ENCODE results near the gene RAB40B. TPM values are rescaled to one million over a fixed set of nuclear protein-coding genes. Genes with fewer than 3 reads are reported as not detected.

RAB40B gene
- total and polyA plus RNA-seq, 11 donors = 10.9 to 37.7 (median 21.9) TPM

- no peaks in the 10 kb centered on the region for H3K36me3 ChIP-seq
- no peaks in the 10 kb centered on the region for H3K9me3 ChIP-seq
- H3K27ac ChIP-seq = peak overlapping the region in 11 of 12 donors; percentile 11 to 88 (median 64)
- peak in 1 of 5 donors; percentile 5 for DNase-seq
- no peak for ATAC-seq
- TF ChIP-seq POLR2A (IDR thresholded peaks at IDR 0.05) = no peak
- TF ChIP-seq, protein P1, sequence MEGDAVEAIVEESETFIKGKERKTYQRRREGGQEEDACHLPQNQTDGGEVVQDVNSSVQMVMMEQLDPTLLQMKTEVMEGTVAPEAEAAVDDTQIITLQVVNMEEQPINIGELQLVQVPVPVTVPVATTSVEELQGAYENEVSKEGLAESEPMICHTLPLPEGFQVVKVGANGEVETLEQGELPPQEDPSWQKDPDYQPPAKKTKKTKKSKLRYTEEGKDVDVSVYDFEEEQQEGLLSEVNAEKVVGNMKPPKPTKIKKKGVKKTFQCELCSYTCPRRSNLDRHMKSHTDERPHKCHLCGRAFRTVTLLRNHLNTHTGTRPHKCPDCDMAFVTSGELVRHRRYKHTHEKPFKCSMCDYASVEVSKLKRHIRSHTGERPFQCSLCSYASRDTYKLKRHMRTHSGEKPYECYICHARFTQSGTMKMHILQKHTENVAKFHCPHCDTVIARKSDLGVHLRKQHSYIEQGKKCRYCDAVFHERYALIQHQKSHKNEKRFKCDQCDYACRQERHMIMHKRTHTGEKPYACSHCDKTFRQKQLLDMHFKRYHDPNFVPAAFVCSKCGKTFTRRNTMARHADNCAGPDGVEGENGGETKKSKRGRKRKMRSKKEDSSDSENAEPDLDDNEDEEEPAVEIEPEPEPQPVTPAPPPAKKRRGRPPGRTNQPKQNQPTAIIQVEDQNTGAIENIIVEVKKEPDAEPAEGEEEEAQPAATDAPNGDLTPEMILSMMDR (IDR thresholded peaks at IDR 0.05) = no peak
- WGBS, 4 donors = 88 to 93% (median 90%) methylated on average over 19 of the region's 19 CpGs
- H3K27me3 ChIP-seq = no peaks in the 10 kb centered on the region
- H3K4me1 ChIP-seq = peaks cover 0 to 32% (median 7%) of the 10 kb centered on the region in 12 donors
- intact Hi-C loops (cut with DNase I) = loop anchor here in 1 of 10 donors (10.0 kb wide), 1 partner anchor 94 kb away; no protein-coding TSS in a partner anchor
- H3K4me3 ChIP-seq = no peak overlapping the region
Measured at GRCh38 chr17:82670661-82671450, 27.6 kb downstream of the RAB40B start.

- ATAC-seq (peak; percentile 66 to 94 (median 92)), DNase-seq (peak; percentile 48 to 82 (median 78))
- TF ChIP-seq, protein P1 (IDR thresholded peaks at IDR 0.05) = peak; percentile 45 to 68 (median 56)
- TF ChIP-seq POLR2A (IDR thresholded peaks at IDR 0.05) = no peak
- H3K9me3 ChIP-seq = no peaks in the 10 kb centered on the region
- peaks cover 0 to 23% (median 7%) of the 10 kb centered on the region in 12 donors for H3K4me1 ChIP-seq
- H3K4me3 ChIP-seq = peak overlapping the region in 4 of 12 donors; percentile 10 to 27 (median 22)
- intact Hi-C loops (cut with DNase I) = loop anchor here in 7 of 10 donors (1.0 to 10.0 kb wide), 3 partner anchors 96 to 99 kb away; no protein-coding TSS in a partner anchor
- 43 to 60% (median 46%) methylated on average over 5 to 20 of the region's 20 CpGs for WGBS, 4 donors
- H3K27me3 ChIP-seq = no peaks in the 10 kb centered on the region
- H3K36me3 ChIP-seq = no peaks in the 10 kb centered on the region
- peak overlapping the region in 9 of 12 donors; percentile 11 to 88 (median 63) for H3K27ac ChIP-seq
Measured at GRCh38 chr17:82668631-82669099, 29.8 kb downstream of the RAB40B start.

DNA sequence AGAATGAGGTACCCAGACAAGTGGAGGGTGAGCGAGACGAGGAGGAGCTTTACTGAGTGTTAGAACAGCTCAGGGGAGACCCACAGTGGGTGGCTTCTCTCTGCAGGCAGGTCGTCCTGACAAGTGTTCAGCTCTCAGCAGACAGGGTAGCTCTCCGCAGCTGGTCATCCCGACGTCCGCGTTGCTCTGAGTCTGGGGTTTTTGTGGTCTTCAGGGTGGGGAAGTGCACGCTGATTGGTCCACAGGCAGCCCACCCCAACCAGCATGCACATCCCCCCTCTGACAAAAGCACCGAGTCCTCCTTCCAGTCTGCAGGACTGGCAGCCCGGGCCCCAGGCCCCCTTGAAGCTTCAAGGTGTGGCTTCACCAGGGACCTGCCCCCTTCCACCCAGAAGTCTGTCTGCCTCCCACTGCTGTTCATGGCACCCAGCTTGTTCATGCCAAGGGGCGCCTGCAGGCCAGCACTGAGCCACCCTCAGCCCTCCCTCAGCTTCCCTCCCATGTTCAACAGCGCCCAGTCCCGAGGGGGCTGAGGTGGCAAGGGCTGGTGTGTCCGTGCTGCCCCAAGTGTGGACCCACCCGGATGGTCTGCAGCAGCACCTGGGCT, 30.4 kb downstream of the RAB40B start:
- peaks cover 0 to 23% (median 7%) of the 10 kb centered on the region in 12 donors for H3K4me1 ChIP-seq
- peak overlapping the region in 4 of 12 donors; percentile 11 to 80 (median 56) for H3K27ac ChIP-seq
- no peaks in the 10 kb centered on the region for H3K9me3 ChIP-seq
- no peak overlapping the region for H3K4me3 ChIP-seq
- intact Hi-C loops (cut with DNase I) = loop anchor here in 7 of 10 donors (1.0 to 10.0 kb wide), 3 partner anchors 97 to 99 kb away; no protein-coding TSS in a partner anchor
- DNase-seq (peak in 1 of 5 donors; percentile 47), ATAC-seq (peak in 1 of 4 donors; percentile 1)
- 74 to 85% (median 81%) methylated on average over 14 to 16 of the region's 16 CpGs for WGBS, 4 donors
- no peaks in the 10 kb centered on the region for H3K27me3 ChIP-seq
- peaks cover 0 to 1% (median 0%) of the 10 kb centered on the region in 9 donors for H3K36me3 ChIP-seq
- peak in 1 of 2 donors; percentile 17 for TF ChIP-seq POLR2A (IDR thresholded peaks at IDR 0.05)
- TF ChIP-seq, protein P1 (IDR thresholded peaks at IDR 0.05) = no peak

DNA sequence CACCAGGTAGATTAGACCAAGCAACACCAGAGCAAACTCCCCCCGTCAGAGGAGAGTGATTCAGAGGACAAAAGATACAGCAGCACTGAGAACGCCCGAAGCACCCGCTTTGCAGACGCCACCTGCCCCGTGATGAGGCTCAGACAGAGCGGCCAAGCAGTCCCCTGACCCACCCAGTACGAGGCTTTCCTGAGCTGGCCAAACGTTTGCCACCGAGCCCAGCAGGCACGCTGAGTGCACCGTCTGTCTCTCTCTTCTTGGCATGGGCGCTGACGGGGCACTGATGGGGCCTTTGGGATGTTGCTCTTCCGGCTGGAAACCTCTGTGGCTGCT, 30.9 kb downstream of the RAB40B start:
- whole genome bisulfite sequencing, 4 donors = 90 to 95% (median 92%) methylated on average over 8 to 15 of the region's 15 CpGs
- ATAC-seq = no peak
- H3K4me1 ChIP-seq = peaks cover 0 to 23% (median 7%) of the 10 kb centered on the region in 12 donors
- intact Hi-C loops (cut with DNase I) = loop anchor here in 6 of 10 donors (5.0 to 10.0 kb wide), 2 partner anchors 97 to 100 kb away; no protein-coding TSS in a partner anchor
- DNase-seq = peak in 2 of 5 donors; percentile 16 to 40
- no peak overlapping the region for H3K27ac ChIP-seq
- TF ChIP-seq POLR2A (IDR thresholded peaks at IDR 0.05) = no peak
- TF ChIP-seq, protein P1 (IDR thresholded peaks at IDR 0.05) = no peak
- no peaks in the 10 kb centered on the region for H3K9me3 ChIP-seq
- no peaks in the 10 kb centered on the region for H3K27me3 ChIP-seq
- no peak overlapping the region for H3K4me3 ChIP-seq
- H3K36me3 ChIP-seq = peaks cover 0 to 4% (median 0%) of the 10 kb centered on the region in 9 donors

Measured in heart left ventricle (tissue), 16 donors.